Measurements from ENCODE around the gene CA9. TPM values are rescaled to one million over a fixed set of nuclear protein-coding genes. Genes with fewer than 3 reads are reported as not detected.

CA9 gene
- total and polyA plus RNA-seq, 7 experiments from 2014 or later = 0.36 TPM; not detected in 6

DNA sequence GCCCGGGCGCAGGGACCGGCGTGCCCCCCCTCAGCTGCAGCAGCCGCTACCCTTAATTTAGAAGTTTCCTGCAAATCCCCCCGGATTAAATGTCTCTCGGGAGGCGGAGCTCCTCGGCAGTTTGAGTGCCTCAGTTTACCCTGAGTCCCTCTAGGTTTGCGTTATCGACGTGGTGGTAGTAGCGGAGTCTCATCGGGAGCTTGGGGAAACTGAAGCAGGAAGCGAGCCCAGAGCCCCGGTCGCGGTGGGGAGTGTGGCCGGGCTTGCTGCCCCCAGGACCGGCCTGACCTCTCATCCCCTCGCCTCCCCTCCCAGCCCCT is 16.5 kb downstream of the CA9 start:
- Mint-ChIP-seq H3K4me3 (peak overlapping the region; percentile 80 to 94 (median 86)), H3K4me1 (peaks cover 16 to 31% (median 25%) of the 10 kb centered on the region in 7 donors), H3K9me3 (no peaks in the 10 kb centered on the region), H3K27me3 (no peaks in the 10 kb centered on the region), H3K36me3 (peaks cover 0 to 1% (median 0%) of the 10 kb centered on the region in 5 donors), H3K27ac (peak overlapping the region in 4 of 9 donors; percentile 12 to 82 (median 60))
- peak overlapping the region; percentile 70 for H3K27ac ChIP-seq (ENCODE audit: low read depth, low read length)
- peaks cover 0 to 5% of the 10 kb centered on the region in 2 donors for H3K4me1 ChIP-seq (ENCODE audit: control insufficient read depth in 2 of 2, insufficient read depth in 2 of 2, low read length in 2 of 2)
- CTCF ChIA-PET = interaction anchor here (5.4 kb wide), 1 partner anchor 32 kb away, joined by 29 read pairs; the partner anchor contains the start of genes CCDC107 and RMRP
- ATAC-seq (peak; percentile 18), DNase-seq (peak in 1 of 9 donors; percentile 15)
- H3K9me3 ChIP-seq (ENCODE audit: control insufficient read depth in 2 of 3, low read length in 3 of 3) = no peaks in the 10 kb centered on the region
- H3K4me3 ChIP-seq (ENCODE audit: low read length) = peak overlapping the region; percentile 65
- H3K36me3 ChIP-seq (ENCODE audit: control insufficient read depth in 2 of 3, insufficient read depth in 3 of 3, low read length in 3 of 3) = peaks cover 0 to 1% (median 0%) of the 10 kb centered on the region in 3 experiments
- POLR2A ChIA-PET = interaction anchor here (0.7 to 2.8 kb wide), 9 partner anchors 15 to 122 kb away, joined by 3 to 13 read pairs (median 4); partner anchors contain the start of genes CCDC107, RMRP, SIT1 and SPAG8
- intact Hi-C loops (cut with micrococcal nuclease) = loop anchor here (1.0 to 2.0 kb wide), 3 partner anchors 13 to 73 kb away; no protein-coding TSS in a partner anchor
- H3K27me3 ChIP-seq (ENCODE audit: control insufficient read depth in 2 of 2, insufficient read depth in 2 of 2, low read length in 2 of 2) = no peaks in the 10 kb centered on the region

DNA sequence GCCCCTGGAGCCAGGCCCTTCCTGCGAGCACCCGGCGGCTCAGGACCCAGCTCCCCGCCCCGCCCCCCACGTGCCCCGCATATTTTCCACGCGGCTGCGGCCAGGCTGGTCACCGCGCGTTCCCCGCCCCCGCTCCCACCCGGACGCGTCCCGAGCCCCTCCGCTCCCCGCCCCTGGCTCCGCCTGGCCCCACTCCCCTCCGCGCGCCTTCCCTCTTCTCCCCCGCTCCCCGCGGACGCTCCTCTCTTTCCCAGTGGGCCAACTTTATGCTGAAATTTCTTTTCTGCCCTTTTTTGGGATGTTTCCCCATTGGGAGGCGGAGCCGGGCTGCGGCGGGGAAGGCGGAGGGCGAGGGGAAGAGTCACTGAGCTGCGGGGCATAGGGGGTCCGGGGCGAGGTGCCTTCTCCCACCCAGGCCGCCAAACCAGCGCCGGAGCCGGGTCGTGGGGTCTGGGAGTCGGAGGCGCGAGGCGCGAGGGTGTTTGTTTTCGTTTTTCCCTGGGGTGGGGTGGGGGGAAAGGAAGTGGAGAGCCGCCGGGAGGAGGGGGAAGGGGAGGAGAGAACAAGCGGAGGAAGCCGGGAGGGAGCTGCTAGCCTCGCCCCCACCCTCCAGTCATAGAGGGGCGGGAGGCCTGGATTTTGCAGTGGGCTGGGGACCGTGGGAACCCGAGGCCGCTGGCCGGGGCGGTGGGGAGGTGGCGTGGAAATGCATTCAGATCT is 17.0 kb downstream of the CA9 start:
- Mint-ChIP-seq H3K4me1 (peaks cover 16 to 31% (median 25%) of the 10 kb centered on the region in 7 donors), H3K9me3 (no peaks in the 10 kb centered on the region), H3K4me3 (peak overlapping the region; percentile 80 to 94 (median 88)), H3K27me3 (no peaks in the 10 kb centered on the region), H3K36me3 (peaks cover 0 to 1% (median 0%) of the 10 kb centered on the region in 5 donors), H3K27ac (peak overlapping the region; percentile 10 to 95 (median 74))
- H3K27ac ChIP-seq (ENCODE audit: low read depth, low read length) = peak overlapping the region; percentile 70
- H3K27me3 ChIP-seq (ENCODE audit: control insufficient read depth in 2 of 2, insufficient read depth in 2 of 2, low read length in 2 of 2) = no peaks in the 10 kb centered on the region
- POLR2A ChIA-PET = interaction anchor here (0.7 to 2.8 kb wide), 14 partner anchors 16 to 122 kb away, joined by 3 to 13 read pairs (median 4); partner anchors contain the start of genes ARHGEF39, CCDC107, RMRP and SIT1
- DNase-seq = peak in 7 of 9 donors; percentile 21 to 52 (median 31)
- H3K4me1 ChIP-seq (ENCODE audit: control insufficient read depth in 2 of 2, insufficient read depth in 2 of 2, low read length in 2 of 2) = peaks cover 0 to 5% of the 10 kb centered on the region in 2 donors
- ATAC-seq = peak; percentile 50
- intact Hi-C loops (cut with micrococcal nuclease) = loop anchor here (1.0 to 2.0 kb wide), 4 partner anchors 14 to 74 kb away; partner anchors contain the start of genes CCDC107 (in 2 of the 2) and RMRP (in 2 of the 2)
- CTCF ChIA-PET = interaction anchor here (5.4 kb wide), 1 partner anchor 32 kb away, joined by 29 read pairs; the partner anchor contains the start of genes CCDC107 and RMRP
- no peaks in the 10 kb centered on the region for H3K9me3 ChIP-seq (ENCODE audit: control insufficient read depth in 2 of 3, low read length in 3 of 3)
- H3K36me3 ChIP-seq (ENCODE audit: control insufficient read depth in 2 of 3, insufficient read depth in 3 of 3, low read length in 3 of 3) = no peaks in the 10 kb centered on the region
- H3K4me3 ChIP-seq (ENCODE audit: low read length) = peak overlapping the region; percentile 65

DNA sequence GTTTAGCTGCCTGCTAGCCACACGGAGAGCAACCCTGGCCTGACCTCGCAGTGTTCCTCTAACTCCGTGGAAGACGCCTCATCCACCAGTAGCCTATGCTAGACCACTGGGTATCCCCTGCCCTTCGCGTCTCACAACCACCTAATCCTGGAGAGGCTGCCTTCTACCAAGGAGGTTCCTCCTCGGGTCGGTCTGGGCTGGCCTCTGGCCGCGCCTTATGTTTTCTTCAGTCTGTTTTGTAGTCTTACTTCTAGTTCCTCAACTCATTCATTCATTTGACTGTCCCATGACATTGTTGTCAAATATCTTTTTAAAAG is 17.6 kb downstream of the CA9 start:
- Mint-ChIP-seq H3K4me1 (peaks cover 16 to 32% (median 26%) of the 10 kb centered on the region in 7 donors), H3K27ac (peak overlapping the region; percentile 10 to 95 (median 74)), H3K9me3 (no peaks in the 10 kb centered on the region), H3K36me3 (peaks cover 0 to 2% (median 0%) of the 10 kb centered on the region in 5 donors), H3K4me3 (peak overlapping the region; percentile 80 to 94 (median 88)), H3K27me3 (no peaks in the 10 kb centered on the region)
- CTCF ChIA-PET = interaction anchor here (0.6 to 5.4 kb wide), 5 partner anchors 33 to 1057 kb away, joined by 3 to 29 read pairs (median 3); partner anchors contain the start of genes CCDC107 and RMRP
- DNase-seq = peak in 1 of 9 donors; percentile 7
- Histone ChIP-seq H3K27me3 (ENCODE audit: control insufficient read depth in 2 of 2, insufficient read depth in 2 of 2, low read length in 2 of 2) (no peaks in the 10 kb centered on the region), H3K4me3 (ENCODE audit: low read length) (peak overlapping the region; percentile 65), H3K36me3 (ENCODE audit: control insufficient read depth in 2 of 3, insufficient read depth in 3 of 3, low read length in 3 of 3) (no peaks in the 10 kb centered on the region), H3K4me1 (ENCODE audit: control insufficient read depth in 2 of 2, insufficient read depth in 2 of 2, low read length in 2 of 2) (peaks cover 0 to 5% of the 10 kb centered on the region in 2 donors), H3K27ac (ENCODE audit: low read depth, low read length) (peak overlapping the region; percentile 70), H3K9me3 (ENCODE audit: control insufficient read depth in 2 of 3, low read length in 3 of 3) (no peaks in the 10 kb centered on the region)
- peak; percentile 28 for ATAC-seq
- POLR2A ChIA-PET = interaction anchor here (0.9 to 2.8 kb wide), 12 partner anchors 16 to 121 kb away, joined by 3 to 13 read pairs (median 4); partner anchors contain the start of genes ARHGEF39, CCDC107, RMRP and SIT1
- intact Hi-C loops (cut with micrococcal nuclease) = loop anchor here (1.0 to 2.0 kb wide), 3 partner anchors 14 to 74 kb away; partner anchors contain the start of genes CCDC107 (in 2 of the 2) and RMRP (in 2 of the 2)

DNA sequence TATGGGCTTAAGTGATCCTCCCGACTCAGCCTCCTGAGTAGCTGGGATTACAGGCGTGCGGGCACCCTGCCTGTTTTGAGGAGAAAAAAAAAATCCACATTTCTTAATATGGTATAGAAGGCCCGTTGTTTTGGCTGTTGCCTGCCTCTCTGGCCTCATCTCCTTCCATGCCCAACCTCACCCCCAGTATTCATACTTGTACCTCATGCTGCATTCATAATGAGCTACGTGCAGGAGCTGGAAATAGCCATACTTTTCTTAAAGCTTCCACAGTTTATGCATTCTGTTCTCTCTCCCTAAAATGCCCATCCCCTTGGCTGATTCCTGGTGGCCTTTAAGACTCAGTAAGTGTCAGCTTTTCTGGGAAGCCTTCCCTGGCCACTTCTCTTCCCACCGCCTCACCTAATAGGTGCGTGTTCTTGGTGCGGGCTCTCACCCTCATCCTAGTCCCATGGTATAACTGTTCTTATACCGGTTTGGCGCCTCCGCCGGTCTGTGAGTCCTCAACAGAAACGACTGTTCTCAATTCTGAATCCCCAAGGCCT is 18.1 kb downstream of the CA9 start:
- Mint-ChIP-seq H3K9me3 (no peaks in the 10 kb centered on the region), H3K4me1 (peaks cover 21 to 37% (median 30%) of the 10 kb centered on the region in 7 donors), H3K27ac (peak overlapping the region in 8 of 9 donors; percentile 10 to 95 (median 64)), H3K4me3 (peak overlapping the region; percentile 70 to 94 (median 88)), H3K27me3 (no peaks in the 10 kb centered on the region), H3K36me3 (peaks cover 0 to 6% (median 0%) of the 10 kb centered on the region in 5 donors)
- intact Hi-C loops (cut with micrococcal nuclease) = loop anchor here (1.0 to 2.0 kb wide), 3 partner anchors 15 to 75 kb away; partner anchors contain the start of genes CCDC107 (in 2 of the 2) and RMRP (in 2 of the 2)
- no peak for ATAC-seq
- no peaks in the 10 kb centered on the region for H3K27me3 ChIP-seq (ENCODE audit: control insufficient read depth in 2 of 2, insufficient read depth in 2 of 2, low read length in 2 of 2)
- CTCF ChIA-PET = interaction anchor here (0.5 to 5.4 kb wide), 9 partner anchors 10 to 1058 kb away, joined by 3 to 29 read pairs (median 3); partner anchors contain the start of genes CCDC107 and RMRP
- peaks cover 5% of the 10 kb centered on the region in 2 donors for H3K4me1 ChIP-seq (ENCODE audit: control insufficient read depth in 2 of 2, insufficient read depth in 2 of 2, low read length in 2 of 2)
- H3K36me3 ChIP-seq (ENCODE audit: control insufficient read depth in 2 of 3, insufficient read depth in 3 of 3, low read length in 3 of 3) = peaks cover 0 to 3% (median 0%) of the 10 kb centered on the region in 3 experiments
- no peak overlapping the region for H3K27ac ChIP-seq (ENCODE audit: low read depth, low read length)
- POLR2A ChIA-PET = interaction anchor here (0.8 to 2.8 kb wide), 11 partner anchors 9 to 87 kb away, joined by 3 to 13 read pairs (median 5); partner anchors contain the start of genes ARHGEF39, CCDC107, RMRP and SIT1
- H3K4me3 ChIP-seq (ENCODE audit: low read length) = no peak overlapping the region
- no peak for DNase-seq
- no peaks in the 10 kb centered on the region for H3K9me3 ChIP-seq (ENCODE audit: control insufficient read depth in 2 of 3, low read length in 3 of 3)

DNA sequence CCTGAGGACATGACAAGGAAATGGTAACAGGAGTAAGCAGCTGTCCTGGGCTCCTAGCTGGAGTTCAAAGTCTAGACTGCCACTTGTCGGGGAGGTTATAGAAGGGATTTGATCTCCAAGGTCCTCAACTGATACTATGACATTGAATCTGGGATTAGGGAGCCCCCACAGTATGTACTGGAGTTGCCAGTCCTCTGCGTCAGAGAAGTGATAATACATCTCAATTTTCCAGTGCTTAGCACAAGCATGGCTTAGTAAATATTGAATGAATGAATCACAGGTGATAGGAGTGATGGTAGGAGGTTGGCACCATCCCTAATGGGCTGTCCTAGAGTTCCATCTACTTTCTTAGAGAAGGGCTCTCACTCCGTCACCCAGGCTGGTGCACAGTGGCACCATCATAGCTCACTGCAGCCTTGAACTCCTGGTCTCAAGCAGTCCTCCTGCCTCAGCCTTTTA is 22.2 kb downstream of the CA9 start:
- Mint-ChIP-seq H3K4me1 (peaks cover 13 to 21% (median 19%) of the 10 kb centered on the region in 7 donors), H3K27ac (peak overlapping the region in 2 of 9 donors; percentile 79 to 85), H3K9me3 (no peaks in the 10 kb centered on the region), H3K36me3 (peaks cover 0 to 23% (median 0%) of the 10 kb centered on the region in 5 donors), H3K4me3 (no peak overlapping the region), H3K27me3 (no peaks in the 10 kb centered on the region)
- Histone ChIP-seq H3K36me3 (ENCODE audit: control insufficient read depth in 2 of 3, insufficient read depth in 3 of 3, low read length in 3 of 3) (peaks cover 12 to 44% (median 13%) of the 10 kb centered on the region in 3 experiments), H3K4me1 (ENCODE audit: control insufficient read depth in 2 of 2, insufficient read depth in 2 of 2, low read length in 2 of 2) (peaks cover 5 to 10% of the 10 kb centered on the region in 2 donors), H3K27ac (ENCODE audit: low read depth, low read length) (no peak overlapping the region), H3K27me3 (ENCODE audit: control insufficient read depth in 2 of 2, insufficient read depth in 2 of 2, low read length in 2 of 2) (no peaks in the 10 kb centered on the region), H3K4me3 (ENCODE audit: low read length) (no peak overlapping the region), H3K9me3 (ENCODE audit: control insufficient read depth in 2 of 3, low read length in 3 of 3) (no peaks in the 10 kb centered on the region)
- ChIA-PET POLR2A (interaction anchor here (0.7 to 4.0 kb wide), 7 partner anchors 8 to 80 kb away, joined by 3 to 36 read pairs (median 11); partner anchors contain the start of genes CREB3, SIT1 and TLN1), CTCF (interaction anchor here (0.6 to 7.1 kb wide), 29 partner anchors 8 to 711 kb away, joined by 3 to 107 read pairs (median 4); partner anchors contain the start of genes ARHGEF39, CA9, CCDC107 and CD72)
- no peak for ATAC-seq
- intact Hi-C loops (cut with micrococcal nuclease) = loop anchor here (1.0 to 2.0 kb wide), 8 partner anchors 33 to 186 kb away; partner anchors contain the start of genes CCDC107 (in 2 of the 2) and RMRP (in 2 of the 2)
- no peak for DNase-seq

Data from naive thymus-derived CD4-positive, alpha-beta T cell (primary cell).